ENCODE measurements around the gene IL17RA. TPM values are rescaled to one million over a fixed set of nuclear protein-coding genes. Genes with fewer than 3 reads are reported as not detected.

IL17RA gene
- total RNA-seq, 1 donor from 2014 or later: 21.5 TPM

GRCh38 chr22:17149076-17149815 lies 64.4 kb downstream of the IL17RA start:
- FAIRE-seq (no peak), DNase-seq (ENCODE audit: low read depth) (no peak)
- no peak overlapping the region for H3K4me3 Mint-ChIP-seq (ENCODE audit: unreplicated experiment)
- no peaks in the 10 kb centered on the region for H3K27me3 Mint-ChIP-seq (ENCODE audit: low read depth, unreplicated experiment)
- no peak overlapping the region for H3K27ac Mint-ChIP-seq (ENCODE audit: unreplicated experiment)
- Histone ChIP-seq H3K27me3 (ENCODE audit: insufficient read depth, low read length) (no peaks in the 10 kb centered on the region), H3K36me3 (ENCODE audit: insufficient read depth, low read length) (no peaks in the 10 kb centered on the region), H2AFZ (ENCODE audit: low read depth, low read length) (no peak overlapping the region), H3K4me2 (ENCODE audit: low read length) (no peak overlapping the region), H3K79me2 (ENCODE audit: insufficient read depth, low read length) (peaks cover 48% of the 10 kb centered on the region), H3K4me1 (ENCODE audit: insufficient read depth, low read length) (no peaks in the 10 kb centered on the region), H3K9me3 (ENCODE audit: insufficient read depth, low read depth, low read length) (no peaks in the 10 kb centered on the region), H4K20me1 (ENCODE audit: insufficient read depth, low read length) (peaks cover 66% of the 10 kb centered on the region), H3K4me3 (ENCODE audit: insufficient read depth, low read depth, low read length) (no peak overlapping the region), H3K9ac (ENCODE audit: low read length) (no peak overlapping the region), H3K27ac (ENCODE audit: low read depth, low read length) (no peak overlapping the region)
- peaks cover 2% of the 10 kb centered on the region for H3K9me3 Mint-ChIP-seq (ENCODE audit: unreplicated experiment)
- peaks cover 4% of the 10 kb centered on the region for H3K4me1 Mint-ChIP-seq (ENCODE audit: low read depth, unreplicated experiment)
- no peak for TF ChIP-seq CTCF (IDR thresholded peaks at IDR 0.05; ENCODE audit: insufficient read depth, low read depth, low read length)
- TF ChIP-seq EZH2 (IDR thresholded peaks at IDR 0.05; ENCODE audit: insufficient read depth, low read length): no peak
- peaks cover 10% of the 10 kb centered on the region for H3K36me3 Mint-ChIP-seq (ENCODE audit: low read depth, unreplicated experiment)

- peaks cover 75% of the 10 kb centered on the region for H3K79me2 ChIP-seq (ENCODE audit: insufficient read depth, low read length)
- no peak overlapping the region for H2AFZ ChIP-seq (ENCODE audit: low read depth, low read length)
- Mint-ChIP-seq H3K4me3 (ENCODE audit: unreplicated experiment) (no peak overlapping the region), H3K27ac (ENCODE audit: unreplicated experiment) (no peak overlapping the region), H3K27me3 (ENCODE audit: low read depth, unreplicated experiment) (no peaks in the 10 kb centered on the region), H3K36me3 (ENCODE audit: low read depth, unreplicated experiment) (peaks cover 8% of the 10 kb centered on the region), H3K4me1 (ENCODE audit: low read depth, unreplicated experiment) (peaks cover 6% of the 10 kb centered on the region), H3K9me3 (ENCODE audit: unreplicated experiment) (peaks cover 2% of the 10 kb centered on the region)
- no peaks in the 10 kb centered on the region for H3K4me1 ChIP-seq (ENCODE audit: insufficient read depth, low read length)
- TF ChIP-seq EZH2 (IDR thresholded peaks at IDR 0.05; ENCODE audit: insufficient read depth, low read length) (no peak), CTCF (IDR thresholded peaks at IDR 0.05; ENCODE audit: insufficient read depth, low read depth, low read length) (no peak)
- H3K9ac ChIP-seq (ENCODE audit: low read length): no peak overlapping the region
- H3K4me3 ChIP-seq (ENCODE audit: insufficient read depth, low read depth, low read length): no peak overlapping the region
- FAIRE-seq (no peak), DNase-seq (ENCODE audit: low read depth) (no peak)
- H3K9me3 ChIP-seq (ENCODE audit: insufficient read depth, low read depth, low read length): no peaks in the 10 kb centered on the region
- no peaks in the 10 kb centered on the region for H3K36me3 ChIP-seq (ENCODE audit: insufficient read depth, low read length)
- no peaks in the 10 kb centered on the region for H3K27me3 ChIP-seq (ENCODE audit: insufficient read depth, low read length)
- H3K27ac ChIP-seq (ENCODE audit: low read depth, low read length): no peak overlapping the region
- H3K4me2 ChIP-seq (ENCODE audit: low read length): no peak overlapping the region
- H4K20me1 ChIP-seq (ENCODE audit: insufficient read depth, low read length): peaks cover 73% of the 10 kb centered on the region
Observed at GRCh38 chr22:17152340-17152739, 67.5 kb downstream of the IL17RA start.

GRCh38 chr22:17152971-17153370 lies 68.2 kb downstream of the IL17RA start:
- Histone ChIP-seq H3K36me3 (ENCODE audit: insufficient read depth, low read length) (no peaks in the 10 kb centered on the region), H3K9me3 (ENCODE audit: insufficient read depth, low read depth, low read length) (no peaks in the 10 kb centered on the region), H3K27me3 (ENCODE audit: insufficient read depth, low read length) (no peaks in the 10 kb centered on the region), H3K27ac (ENCODE audit: low read depth, low read length) (no peak overlapping the region), H3K9ac (ENCODE audit: low read length) (no peak overlapping the region), H2AFZ (ENCODE audit: low read depth, low read length) (no peak overlapping the region), H3K4me2 (ENCODE audit: low read length) (no peak overlapping the region), H3K4me3 (ENCODE audit: insufficient read depth, low read depth, low read length) (no peak overlapping the region), H4K20me1 (ENCODE audit: insufficient read depth, low read length) (peaks cover 73% of the 10 kb centered on the region), H3K4me1 (ENCODE audit: insufficient read depth, low read length) (peaks cover 1% of the 10 kb centered on the region), H3K79me2 (ENCODE audit: insufficient read depth, low read length) (peaks cover 80% of the 10 kb centered on the region)
- Mint-ChIP-seq H3K4me1 (ENCODE audit: low read depth, unreplicated experiment) (peaks cover 6% of the 10 kb centered on the region), H3K36me3 (ENCODE audit: low read depth, unreplicated experiment) (peaks cover 8% of the 10 kb centered on the region), H3K27ac (ENCODE audit: unreplicated experiment) (no peak overlapping the region), H3K9me3 (ENCODE audit: unreplicated experiment) (no peaks in the 10 kb centered on the region), H3K4me3 (ENCODE audit: unreplicated experiment) (no peak overlapping the region), H3K27me3 (ENCODE audit: low read depth, unreplicated experiment) (no peaks in the 10 kb centered on the region)
- no peak for TF ChIP-seq EZH2 (IDR thresholded peaks at IDR 0.05; ENCODE audit: insufficient read depth, low read length)
- TF ChIP-seq CTCF (IDR thresholded peaks at IDR 0.05; ENCODE audit: insufficient read depth, low read depth, low read length): no peak
- no peak for DNase-seq (ENCODE audit: low read depth)
- no peak for FAIRE-seq

Measured in astrocyte (in vitro differentiated cells and primary cell).